Body of pancreas (tissue), 4 donors: ENCODE data around the gene SPDYA.

Source experiments
- CTCF ChIP-seq, 7 experiments: fragments of 450-650 bp in 4 of 7; fragments of 200-600 bp in 3 of 7; sonication (generic) in 3 of 7; IDR thresholded peaks; one replicate each; pipeline ENCODE4 v1.5.1; 2016 to 2019; ENCODE audit warnings: antibody characterized with exemption in 7 of 7
- POLR2A ChIP-seq, 3 donors: fragments of 450-650 bp; IDR thresholded peaks; one replicate each; pipeline ENCODE4 v1.6.1; 2016; ENCODE audit warnings: antibody characterized with exemption in 3 of 3, mild to moderate bottlenecking in 2 of 3

DNA sequence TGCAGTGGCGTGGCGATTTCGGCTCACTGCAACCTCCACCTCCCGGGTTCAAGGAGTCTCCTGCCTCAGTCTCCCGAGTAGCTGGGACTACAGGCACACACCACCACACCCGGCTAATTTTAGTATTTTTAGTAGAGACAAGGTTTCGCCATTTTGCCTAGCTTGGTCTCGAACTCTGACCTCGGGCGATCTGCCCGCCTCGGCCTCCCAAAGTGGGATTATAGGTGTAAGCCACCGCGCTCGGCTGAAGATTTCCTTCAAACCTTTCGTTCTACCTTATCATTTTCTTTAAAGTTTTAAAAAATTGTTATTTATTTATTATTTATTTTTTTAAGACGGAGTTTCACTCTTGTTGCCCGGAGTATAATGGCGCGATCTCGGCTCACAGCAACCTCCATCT, 82.9 kb downstream of the SPDYA start:
- no peak for TF ChIP-seq CTCF (IDR thresholded peaks at IDR 0.05)
- no peak for TF ChIP-seq POLR2A (IDR thresholded peaks at IDR 0.05)
